Adipose tissue (tissue), 3 donors: ENCODE data around the gene DNASE1L2. TPM values are rescaled to one million over a fixed set of nuclear protein-coding genes. Genes with fewer than 3 reads are reported as not detected.
"Not testable (repeated sequence)": the region's sequence is repeated elsewhere in the genome, so short reads cannot be mapped to it uniquely, and the experiment has no call there.

ENCODE experiments used
- H3K27ac ChIP-seq: one replicate; pipeline ENCODE4 v1.5.1; 2013; ENCODE audit warnings: low read depth, low read length
- WGBS, 3 donors: extraction: QIAGEN DNeasy Blood & Tissue Kit; methylation state at CpG; one replicate each; pipeline ENCODE4 v1.1.7; 2013; 5-methylcytosine and 5-hydroxymethylcytosine counted together
- polyA plus RNA-seq, 3 donors: library from polyadenylated mRNA; stranded (reverse); fragments of 200-250 nt; gene quantifications; one replicate each; pipeline ENCODE4 v1.2.3, GENCODE V29; 2013
- donor health status: healthy with polysubstance abuse.
- donor health status: Bipolar disorder and iron deficiency.
- donor health status: healthy.

Gene DNASE1L2
- polyA plus RNA-seq, 3 donors, result 0.41 to 0.45 (median 0.45) TPM

DNA sequence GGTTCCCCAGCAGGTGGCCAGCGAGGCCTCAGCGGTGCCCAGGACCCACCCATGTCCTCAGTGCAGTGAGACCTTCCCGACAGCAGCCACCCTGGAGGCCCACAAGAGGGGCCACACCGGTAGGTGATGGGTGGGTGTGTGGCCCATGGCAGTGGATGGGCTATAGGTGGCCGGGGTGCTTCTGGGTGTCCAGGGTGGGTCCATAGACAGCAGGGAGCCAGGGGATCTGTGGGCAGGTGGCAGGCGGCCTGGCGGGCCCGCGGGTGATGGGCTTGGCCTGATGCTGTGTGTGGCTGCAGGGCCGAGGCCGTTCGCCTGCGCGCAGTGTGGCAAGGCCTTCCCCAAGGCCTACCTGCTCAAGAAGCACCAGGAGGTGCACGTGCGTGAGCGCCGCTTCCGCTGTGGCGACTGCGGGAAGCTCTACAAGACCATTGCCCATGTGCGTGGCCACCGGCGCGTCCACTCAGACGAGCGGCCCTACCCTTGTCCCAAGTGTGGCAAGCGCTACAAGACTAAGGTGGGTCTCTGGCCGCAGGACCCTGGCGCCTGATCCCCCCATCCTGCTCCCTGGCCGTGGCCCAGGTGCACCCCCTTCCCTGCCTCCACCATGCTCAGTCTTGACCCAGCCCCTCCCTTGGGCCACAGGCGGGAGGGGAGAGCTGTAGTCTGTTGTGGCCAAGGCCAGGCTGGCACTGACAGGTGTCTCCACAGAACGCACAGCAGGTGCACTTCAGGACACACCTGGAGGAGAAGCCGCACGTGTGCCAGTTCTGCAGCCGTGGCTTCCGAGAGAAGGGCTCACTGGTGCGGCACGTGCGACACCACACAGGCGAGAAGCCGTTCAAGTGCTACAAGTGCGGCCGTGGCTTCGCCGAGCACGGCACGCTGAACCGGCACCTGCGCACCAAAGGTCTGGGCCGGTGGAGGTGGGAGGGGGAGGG is 2.1 kb upstream of the DNASE1L2 start:
- 92 to 96% (median 95%) methylated on average over 49 to 51 of the region's 51 CpGs for WGBS, 3 donors
- H3K27ac ChIP-seq, result no peak overlapping the region

DNA sequence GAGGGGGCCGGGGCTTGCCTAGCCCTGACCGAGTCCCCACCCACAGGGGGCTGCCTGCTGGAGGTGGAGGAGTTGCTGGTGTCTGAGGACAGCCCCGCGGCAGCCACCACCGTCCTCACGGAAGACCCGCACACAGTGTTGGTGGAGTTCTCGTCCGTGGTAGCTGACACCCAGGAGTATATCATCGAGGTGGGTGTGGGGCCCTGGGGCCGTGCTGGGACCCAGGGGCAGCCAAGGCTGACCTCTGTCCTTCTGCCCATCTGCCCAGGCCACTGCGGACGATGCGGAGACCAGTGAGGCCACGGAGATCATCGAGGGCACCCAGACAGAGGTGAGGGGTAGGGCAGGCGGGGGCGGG is 1.5 kb upstream of the DNASE1L2 start:
- 89 to 95% (median 93%) methylated on average over 16 to 18 of the region's 18 CpGs for WGBS, 3 donors

DNA sequence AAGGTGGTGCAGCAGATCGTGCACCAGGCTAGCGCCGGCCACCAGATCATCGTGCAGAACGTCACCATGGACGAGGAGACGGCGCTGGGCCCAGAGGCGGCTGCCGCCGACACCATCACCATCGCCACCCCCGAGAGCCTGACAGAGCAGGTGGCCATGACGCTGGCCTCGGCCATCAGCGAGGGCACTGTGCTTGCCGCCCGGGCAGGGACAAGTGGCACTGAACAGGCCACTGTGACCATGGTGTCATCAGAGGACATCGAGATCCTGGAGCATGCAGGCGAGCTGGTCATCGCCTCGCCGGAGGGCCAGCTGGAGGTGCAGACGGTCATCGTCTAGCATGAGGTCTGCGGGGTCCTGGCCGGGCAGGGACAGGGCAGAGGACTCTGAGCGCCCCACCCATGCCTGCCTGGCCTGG is 1.0 kb upstream of the DNASE1L2 start:
- WGBS, 3 donors, result 94 to 96% (median 95%) methylated on average over 17 to 28 of the region's 28 CpGs
- no peak overlapping the region for H3K27ac ChIP-seq

More for the DNA sequence above, 1.5 kb upstream of the DNASE1L2 start:
- no peak overlapping the region for H3K27ac ChIP-seq

DNA sequence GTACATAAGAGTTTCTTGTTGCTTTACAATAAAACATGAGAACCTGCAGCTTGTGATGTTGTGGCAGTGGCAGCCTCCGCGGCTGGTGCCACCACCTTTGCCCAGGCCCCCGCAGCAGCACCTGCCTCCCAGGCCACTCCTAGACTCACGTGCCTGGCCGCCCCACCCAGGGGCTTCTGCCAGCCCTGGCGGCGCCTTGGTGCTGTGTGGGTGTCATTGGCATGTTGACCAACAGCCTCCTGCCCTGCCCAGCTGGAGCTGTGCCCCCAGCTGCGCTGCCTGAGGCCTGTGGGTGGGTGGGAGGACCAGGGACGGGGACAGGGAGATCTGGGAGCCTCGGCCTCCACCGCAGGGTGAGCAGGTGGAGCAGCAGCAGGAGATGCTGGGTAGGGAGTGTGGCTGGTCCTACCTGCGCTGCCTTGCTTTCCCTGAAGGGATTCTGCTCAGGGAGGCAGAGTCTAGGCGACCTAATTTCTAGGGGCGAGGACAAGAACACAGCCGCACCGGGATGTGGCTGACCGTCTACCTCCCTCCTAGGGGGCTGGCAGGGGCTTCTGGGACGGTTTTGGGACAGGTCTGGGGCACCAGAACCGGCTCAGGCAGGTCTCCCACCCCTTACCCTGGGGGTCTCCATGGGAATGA is 428 bp upstream of the DNASE1L2 start:
- no peak overlapping the region for H3K27ac ChIP-seq
- 81 to 84% (median 81%) methylated on average over 18 to 19 of the region's 19 CpGs for WGBS, 3 donors

DNA sequence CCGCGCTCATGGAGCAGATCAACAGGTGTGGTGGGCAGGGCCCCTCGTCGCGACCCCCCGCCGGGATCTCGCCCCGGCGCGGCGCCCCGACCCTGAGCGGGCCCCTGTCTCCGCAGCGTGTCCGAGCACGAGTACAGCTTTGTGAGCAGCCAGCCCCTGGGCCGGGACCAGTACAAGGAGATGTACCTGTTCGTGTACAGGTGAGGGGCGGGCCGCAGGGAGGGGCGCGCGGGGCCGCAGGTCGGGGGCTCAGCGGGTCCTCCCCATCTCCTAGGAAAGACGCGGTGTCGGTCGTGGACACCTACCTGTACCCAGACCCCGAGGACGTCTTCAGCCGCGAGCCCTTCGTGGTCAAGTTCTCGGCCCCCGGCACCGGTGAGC is 848 bp downstream of the DNASE1L2 start:
- 4 to 7% (median 5%) methylated on average over 36 to 40 of the region's 40 CpGs for WGBS, 3 donors
- no peak overlapping the region for H3K27ac ChIP-seq

DNA sequence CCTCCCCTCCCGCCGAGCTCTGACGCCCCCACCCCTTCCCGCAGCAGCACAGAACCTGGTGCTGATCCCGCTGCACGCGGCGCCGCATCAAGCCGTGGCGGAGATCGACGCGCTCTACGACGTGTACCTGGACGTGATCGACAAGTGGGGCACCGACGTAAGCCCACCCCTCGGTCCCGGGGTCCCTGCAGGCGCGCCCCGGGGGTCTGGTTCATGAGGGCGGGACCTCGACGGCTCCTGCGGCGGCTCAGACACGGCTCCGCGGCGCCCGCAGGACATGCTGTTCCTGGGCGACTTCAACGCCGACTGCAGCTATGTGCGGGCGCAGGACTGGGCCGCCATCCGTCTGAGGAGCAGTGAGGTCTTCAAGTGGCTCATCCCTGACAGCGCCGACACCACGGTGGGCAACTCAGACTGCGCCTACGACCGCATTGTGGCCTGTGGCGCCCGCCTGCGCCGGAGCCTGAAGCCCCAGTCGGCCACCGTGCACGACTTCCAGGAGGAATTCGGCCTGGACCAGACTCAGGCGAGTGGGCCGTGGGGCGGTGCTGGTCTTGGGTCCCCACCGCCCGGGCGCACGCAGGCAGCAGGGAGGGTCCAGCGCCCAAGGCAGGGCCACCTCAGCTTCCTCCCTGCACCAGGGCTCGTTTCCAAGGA is 1.4 kb downstream of the DNASE1L2 start:
- WGBS, 3 donors, result 13 to 28% (median 26%) methylated on average over 63 to 65 of the region's 65 CpGs
- no peak overlapping the region for H3K27ac ChIP-seq

DNA sequence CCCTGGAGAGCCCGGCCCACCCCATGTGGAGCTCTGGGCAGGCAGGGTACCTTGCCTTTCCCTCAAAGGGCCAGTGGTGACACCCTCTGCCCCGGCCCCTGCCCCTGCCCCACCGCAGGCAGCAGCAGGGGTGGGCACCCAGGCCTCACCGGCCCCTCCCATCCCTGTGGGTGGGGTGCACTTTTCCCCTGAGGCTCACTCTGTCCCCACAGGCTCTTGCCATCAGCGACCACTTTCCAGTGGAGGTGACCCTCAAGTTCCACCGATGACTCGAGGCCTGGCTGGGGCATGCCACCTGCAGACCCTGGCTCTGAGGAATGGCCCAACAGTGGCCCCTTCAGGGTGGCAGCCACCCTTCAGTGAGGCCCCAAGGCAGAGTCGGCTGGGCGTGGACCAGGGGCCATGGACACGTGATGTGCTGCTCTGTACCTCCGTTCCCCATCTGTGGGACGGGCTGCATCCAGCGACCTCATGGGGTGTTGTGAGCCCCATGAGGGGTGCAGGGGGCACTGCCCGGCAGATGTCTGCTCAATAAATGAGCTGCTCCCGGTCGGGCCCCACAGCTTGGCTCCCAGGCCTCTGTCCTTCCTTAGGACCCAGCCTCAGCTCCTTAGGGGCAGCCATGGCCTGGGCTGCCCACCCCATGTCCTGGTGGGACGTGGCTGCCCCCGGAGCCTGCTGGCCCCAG is 2.0 kb downstream of the DNASE1L2 start:
- H3K27ac ChIP-seq, result no peak overlapping the region
- WGBS, 3 donors, result 53 to 73% (median 64%) methylated on average over 15 to 18 of the region's 18 CpGs

DNA sequence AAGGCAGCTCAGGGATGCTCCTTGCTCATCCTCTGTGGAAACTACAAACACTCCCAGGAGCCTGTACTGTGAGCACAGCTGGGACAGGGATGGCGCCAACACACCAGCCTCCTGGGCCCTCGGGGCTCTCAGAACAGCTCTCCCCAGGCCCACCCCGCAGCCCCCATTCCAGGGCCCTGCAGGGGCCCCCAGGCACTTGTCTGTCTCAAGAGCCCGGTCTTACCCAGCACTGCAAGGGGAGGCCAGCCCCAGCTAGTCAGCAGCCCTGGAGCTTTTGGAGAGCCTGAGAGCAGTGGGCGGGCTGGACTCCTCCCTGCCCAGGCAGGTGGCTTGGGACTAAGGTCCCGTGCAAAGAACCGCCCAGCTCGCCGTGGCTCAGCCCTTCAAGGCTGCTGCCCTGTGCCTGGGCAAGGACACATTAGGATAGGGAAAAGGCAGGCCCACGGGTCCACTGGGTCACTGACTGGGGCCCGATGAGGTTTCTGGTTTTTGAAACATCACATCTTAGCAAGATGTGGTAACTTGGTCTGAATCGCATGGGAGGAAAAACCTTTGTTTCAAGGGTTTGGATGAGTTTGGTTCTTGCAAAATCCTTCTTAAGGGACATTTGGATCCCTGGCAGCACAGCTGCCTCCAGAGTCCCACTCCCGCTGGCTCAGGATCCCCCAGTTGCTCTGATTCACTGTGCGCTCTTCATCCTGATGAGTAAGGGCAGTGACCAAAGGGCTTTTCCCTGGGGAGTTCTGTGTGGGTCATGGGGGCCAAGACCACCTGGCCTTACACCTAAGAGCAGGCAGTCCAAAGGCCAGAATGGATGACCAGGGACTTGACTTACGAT is 2.8 kb downstream of the DNASE1L2 start:
- 68 to 78% (median 78%) methylated on average over 15 of the region's 15 CpGs for WGBS, 3 donors
- H3K27ac ChIP-seq, result no peak overlapping the region

DNA sequence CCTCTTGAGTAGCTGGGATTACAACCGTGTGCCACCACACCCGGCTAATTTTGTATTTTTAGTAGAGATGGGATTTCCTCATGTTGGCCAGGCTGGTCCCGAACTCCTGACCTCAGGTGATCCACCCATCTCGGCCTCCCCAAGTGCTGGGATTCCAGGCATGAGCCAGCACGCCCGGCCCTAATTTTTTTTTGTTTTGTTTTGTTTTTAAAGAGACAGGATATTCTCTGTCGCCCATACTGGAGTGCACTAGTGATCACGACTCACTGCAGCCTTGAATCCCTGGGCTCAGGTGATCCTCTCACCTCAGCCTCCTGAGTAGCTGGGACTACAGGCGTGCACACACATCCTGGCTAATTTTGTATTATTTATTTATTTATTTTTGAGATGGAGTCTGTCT is 4.1 kb downstream of the DNASE1L2 start:
- H3K27ac ChIP-seq, result not testable (repeated sequence)
- WGBS, 3 donors, result 74 to 88% (median 77%) methylated on average over 9 of the region's 9 CpGs

DNA sequence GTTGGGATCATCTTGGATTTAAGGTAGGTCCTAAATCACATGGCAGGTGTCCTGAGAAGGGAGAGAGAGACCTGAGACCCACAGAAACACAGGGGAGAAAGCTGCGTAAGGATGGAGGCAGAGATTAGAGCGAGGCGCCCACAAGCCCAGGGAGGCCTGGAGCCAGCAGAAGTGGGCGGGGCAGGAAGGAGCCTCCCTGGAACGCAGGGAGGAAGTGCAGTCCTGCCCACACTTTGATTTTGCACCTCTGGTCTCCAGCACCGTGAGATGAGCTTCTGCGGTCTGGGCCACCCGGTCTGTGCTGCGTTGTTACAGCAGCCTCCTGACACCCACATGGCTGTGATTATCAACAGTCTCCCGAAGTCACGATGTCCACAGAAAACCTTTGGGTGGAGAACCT is 6.4 kb downstream of the DNASE1L2 start:
- H3K27ac ChIP-seq, result no peak overlapping the region
- WGBS, 3 donors, result 71 to 93% (median 77%) methylated on average over 10 to 11 of the region's 11 CpGs

DNA sequence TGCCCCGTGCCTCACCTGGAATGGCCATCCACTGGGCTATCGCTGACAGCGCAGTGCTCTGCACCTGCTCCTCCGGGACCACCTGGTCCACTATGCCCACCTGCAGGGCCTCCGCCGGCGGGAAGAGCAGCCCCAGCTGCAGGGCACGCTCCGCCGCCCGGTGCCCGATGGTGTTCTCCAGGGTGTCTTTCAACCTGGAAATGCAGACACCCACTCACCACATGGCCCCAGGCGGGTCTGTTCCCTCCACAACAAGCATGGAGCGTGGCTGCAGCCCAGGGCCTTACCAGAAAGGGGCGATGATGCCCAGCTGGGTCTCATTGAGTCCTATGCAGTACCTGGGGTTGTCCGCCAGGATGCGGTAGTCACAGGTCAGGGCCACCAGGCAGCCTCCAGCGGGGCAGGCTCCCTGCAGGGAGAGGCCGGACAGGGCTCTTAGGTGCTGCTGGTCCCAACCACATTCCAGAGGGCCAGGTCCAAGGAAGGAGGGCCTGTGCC is 6.8 kb downstream of the DNASE1L2 start:
- H3K27ac ChIP-seq, result no peak overlapping the region
- WGBS, 3 donors, result 94 to 98% (median 96%) methylated on average over 19 of the region's 19 CpGs

DNA sequence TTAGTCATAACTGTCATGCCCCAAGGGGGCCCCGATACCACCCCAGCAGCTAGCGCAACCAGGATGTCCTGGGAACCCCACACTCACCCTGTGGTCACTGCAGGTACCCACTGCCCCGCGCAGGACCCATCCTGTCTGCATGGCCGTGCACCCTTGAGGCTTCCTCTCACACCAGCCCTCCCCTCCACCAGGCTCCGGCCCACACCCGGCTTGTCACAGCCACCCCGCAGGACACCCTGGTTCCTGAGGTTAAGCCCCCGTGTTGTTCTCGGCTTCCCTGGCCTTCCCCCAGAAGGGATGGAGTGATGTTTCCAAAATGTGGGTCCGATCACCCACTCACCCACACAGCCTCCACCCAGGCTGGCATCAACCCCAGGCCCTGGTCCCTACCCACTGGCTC is 7.5 kb downstream of the DNASE1L2 start:
- no peak overlapping the region for H3K27ac ChIP-seq
- WGBS, 3 donors, result 92 to 96% (median 94%) methylated on average over 11 of the region's 11 CpGs

DNA sequence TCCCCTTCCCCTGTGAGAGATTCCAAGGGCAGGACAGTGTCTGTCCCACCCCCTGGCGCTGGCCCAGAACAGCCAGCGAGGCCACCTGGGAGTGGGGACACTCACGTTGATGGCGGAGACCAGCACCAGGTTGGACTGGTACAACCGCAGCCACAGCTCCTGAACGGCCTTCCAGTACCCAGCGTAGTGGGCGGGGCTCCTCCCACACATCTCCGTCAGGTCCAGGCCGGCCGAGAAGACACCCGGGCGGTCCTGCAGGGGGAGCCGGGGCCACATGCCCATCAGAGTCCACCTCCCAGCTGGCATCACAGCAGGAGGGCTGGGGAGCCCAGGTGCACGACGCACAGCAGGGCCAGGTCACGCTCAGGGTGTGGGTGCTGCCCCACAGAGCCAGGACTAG is 8.1 kb downstream of the DNASE1L2 start:
- H3K27ac ChIP-seq, result no peak overlapping the region
- 83 to 87% (median 85%) methylated on average over 17 of the region's 17 CpGs for WGBS, 3 donors

DNA sequence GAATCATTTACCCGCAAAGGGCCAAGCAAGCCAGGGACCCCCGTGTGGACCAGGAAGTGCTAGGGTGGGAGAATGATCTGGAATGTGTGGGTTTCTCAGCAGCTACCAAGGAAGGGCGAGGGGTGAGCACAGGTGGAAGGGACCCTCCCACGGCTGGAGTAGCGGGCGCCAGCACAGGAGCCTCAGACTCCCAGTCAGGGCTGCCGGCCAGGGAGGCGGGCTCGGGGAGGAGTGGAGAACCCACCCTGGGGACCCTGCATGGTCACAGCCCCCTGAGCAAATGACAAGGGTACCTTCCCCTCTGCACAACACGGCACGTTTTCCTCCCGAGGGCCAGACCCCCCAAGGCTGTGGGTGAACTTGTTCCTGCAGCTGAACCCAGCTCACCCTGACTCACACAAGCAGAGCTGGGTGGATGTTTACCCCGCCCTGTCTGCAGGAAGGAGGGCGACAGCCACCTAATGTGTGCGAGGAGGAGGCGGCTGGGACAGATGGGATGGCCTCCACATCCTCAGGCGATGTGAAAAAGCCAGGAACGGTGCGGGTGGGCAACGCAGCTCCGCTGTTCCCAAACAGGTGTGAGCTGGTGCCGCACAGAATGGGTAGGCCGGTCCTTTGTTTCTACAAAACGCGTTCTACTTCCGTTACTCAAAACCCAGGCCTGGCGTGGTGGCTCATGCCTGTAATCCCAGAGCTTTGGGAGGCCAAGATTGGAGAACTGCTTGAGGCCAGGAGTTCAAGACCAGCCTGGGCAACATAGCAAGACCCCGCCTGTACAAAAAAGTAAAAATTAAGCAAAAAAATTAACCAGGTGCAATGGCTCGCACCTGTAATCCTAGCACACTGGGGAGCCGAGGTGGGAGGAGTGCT is 8.9 kb downstream of the DNASE1L2 start:
- WGBS, 3 donors, result 94 to 95% (median 95%) methylated on average over 30 of the region's 30 CpGs
- H3K27ac ChIP-seq, result no peak overlapping the region

DNA sequence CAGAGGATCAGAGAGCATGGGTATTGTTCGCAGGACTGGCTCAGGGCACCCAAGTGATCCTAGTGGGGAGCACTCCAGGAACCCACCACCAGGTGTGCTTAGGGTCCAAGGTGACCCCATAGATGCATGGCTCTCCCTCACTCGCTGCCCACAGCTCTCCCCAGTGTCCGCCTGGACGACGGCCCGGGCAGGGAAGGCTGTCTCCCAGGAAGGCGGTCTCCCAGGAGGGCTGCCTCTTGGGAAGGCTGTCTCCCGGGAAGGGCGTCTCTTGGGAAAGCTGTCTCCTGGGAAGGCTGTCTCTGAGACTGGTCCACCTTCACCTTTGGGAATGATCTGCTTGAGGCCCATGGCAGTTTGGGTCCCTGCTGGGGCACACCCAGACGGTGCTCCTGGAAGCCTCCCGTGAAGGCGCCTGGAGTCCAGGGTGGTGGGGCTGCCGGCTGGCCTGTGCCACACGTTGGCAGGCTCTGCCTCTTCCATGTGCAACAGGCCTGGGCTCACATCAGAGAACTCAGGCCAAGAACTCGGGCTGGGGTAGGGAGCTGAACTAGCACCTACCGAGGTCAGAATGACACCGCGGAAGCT is 10.1 kb downstream of the DNASE1L2 start:
- 81 to 92% (median 89%) methylated on average over 18 of the region's 18 CpGs for WGBS, 3 donors
- no peak overlapping the region for H3K27ac ChIP-seq

DNA sequence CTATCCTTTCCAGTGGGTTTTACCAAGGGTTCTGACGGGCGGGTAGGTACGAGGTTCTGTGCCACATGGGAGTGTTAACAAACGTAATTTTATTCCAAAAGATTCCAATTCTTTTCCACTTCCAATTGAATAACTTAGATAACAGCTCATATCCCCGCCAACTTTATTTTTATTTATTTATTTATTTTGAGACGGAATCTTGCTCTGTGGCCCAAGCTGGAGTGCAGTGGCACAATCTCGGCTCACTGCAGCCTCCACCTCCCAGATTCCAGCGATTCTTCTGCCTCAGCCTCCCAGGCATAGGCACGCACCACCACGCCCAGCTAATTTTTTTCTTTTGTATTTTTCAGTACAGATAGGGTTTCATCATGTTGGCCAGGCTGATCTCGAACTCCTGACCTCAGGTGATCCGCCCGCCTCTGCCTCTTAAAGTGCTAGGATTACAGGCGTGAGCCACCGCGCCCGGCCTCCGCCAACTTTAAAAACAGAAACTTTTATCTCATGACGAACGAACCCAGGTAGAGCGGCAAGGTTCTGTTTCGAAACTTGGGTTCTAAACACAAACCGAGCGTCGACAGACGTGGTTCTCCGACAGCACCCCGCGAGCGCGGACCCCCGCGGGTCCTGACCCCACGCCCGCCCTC is 14.5 kb downstream of the DNASE1L2 start:
- 3 to 7% (median 7%) methylated on average over 35 of the region's 35 CpGs for WGBS, 3 donors
- no peak overlapping the region for H3K27ac ChIP-seq
